Activated CD8-positive, alpha-beta T cell treated with anti-CD3 and anti-CD28 coated beads for 36 hours (primary cell): ENCODE results near the gene CDC14A. TPM values are rescaled to one million over a fixed set of nuclear protein-coding genes. Genes with fewer than 3 reads are reported as not detected.

ENCODE experiments used
- ATAC-seq: fragments of 200-7000 bp; cut with Tn5 transposase; one replicate; pipeline ENCODE4 v1.10.0; 2021; ENCODE audit warnings: mild to moderate bottlenecking, moderate library complexity
- CTCF ChIA-PET: fragments of 350-600 bp; sonication (Branson Sonifier 250); formaldehyde crosslinking; loops from one replicate; lab custom pipeline; 2021; ENCODE audit warnings: antibody characterized with exemption; lab: Charles Lee
- POLR2A ChIA-PET: fragments of 350-600 bp; sonication (Branson Sonifier 250); formaldehyde crosslinking; loops from one replicate; lab custom pipeline; 2021; ENCODE audit warnings: antibody characterized with exemption; lab: Charles Lee
- DNase-seq: peaks from one replicate; pipeline ENCODE4 v3.0.0-alpha.2; 2020
- H3K27ac Mint-ChIP-seq: one replicate; pipeline ENCODE4 v1.8.0; 2021; ENCODE audit warnings: mild to moderate bottlenecking, mixed read lengths
- H3K27me3 Mint-ChIP-seq: one replicate; pipeline ENCODE4 v1.8.0; 2021; ENCODE audit warnings: mixed read lengths
- H3K36me3 Mint-ChIP-seq: one replicate; pipeline ENCODE4 v1.8.0; 2021; ENCODE audit warnings: low read depth, mixed read lengths
- H3K4me1 Mint-ChIP-seq: one replicate; pipeline ENCODE4 v1.8.0; 2021; ENCODE audit warnings: low read depth, mixed read lengths
- H3K4me3 Mint-ChIP-seq: one replicate; pipeline ENCODE4 v1.8.0; 2021; ENCODE audit warnings: mild to moderate bottlenecking, moderate library complexity, mixed read lengths
- H3K9me3 Mint-ChIP-seq: one replicate; pipeline ENCODE4 v1.8.0; 2021; ENCODE audit warnings: mixed read lengths
- CTCF ChIP-seq: fragments of 200-600 bp; IDR thresholded peaks from one replicate; pipeline ENCODE4 v1.8.0; 2022; ENCODE audit warnings: antibody characterized with exemption, mild to moderate bottlenecking
- intact Hi-C: fragments of 100-400 bp; cut with micrococcal nuclease; formaldehyde crosslinking; loops from one replicate; pipeline ENCODE4 v1.10.0; 2022
- total RNA-seq, 2 experiments: library from RNA; stranded (reverse); gene quantifications; one replicate each; pipeline ENCODE4 v1.2.3, GENCODE V29; 2021

The CDC14A gene
- total RNA-seq, 2 experiments from 2014 or later: 14.3 to 17.2 TPM

GRCh38 chr1:100383743-100384405 lies 31.6 kb downstream of the CDC14A start:
- Mint-ChIP-seq H3K27me3 (no peaks in the 10 kb centered on the region), H3K36me3 (peaks cover 29% of the 10 kb centered on the region), H3K4me3 (no peak overlapping the region), H3K4me1 (peaks cover 85% of the 10 kb centered on the region), H3K9me3 (no peaks in the 10 kb centered on the region), H3K27ac (peak overlapping the region; percentile 55)
- TF ChIP-seq CTCF: no peak
- ATAC-seq (no peak), DNase-seq (no peak)
- ChIA-PET CTCF (interaction anchor here (1.3 to 1.6 kb wide), 2 partner anchors 13 to 76 kb away, joined by 6 read pairs; no protein-coding TSS in a partner anchor), POLR2A (interaction anchor here (3.1 kb wide), 1 partner anchor 13 kb away, joined by 9 read pairs; no protein-coding TSS in a partner anchor)
- intact Hi-C loops: no loop called here

GRCh38 chr1:100387209-100387608 lies 34.9 kb downstream of the CDC14A start:
- no peak for TF ChIP-seq CTCF
- DNase-seq: no peak
- no peak for ATAC-seq
- Mint-ChIP-seq H3K4me3 (peak overlapping the region; percentile 63), H3K4me1 (peaks cover 85% of the 10 kb centered on the region), H3K9me3 (no peaks in the 10 kb centered on the region), H3K27me3 (no peaks in the 10 kb centered on the region), H3K36me3 (peaks cover 10% of the 10 kb centered on the region), H3K27ac (peak overlapping the region; percentile 81)
- intact Hi-C loops: no loop called here
- ChIA-PET POLR2A (interaction anchor here (1.7 kb wide), 1 partner anchor 34 kb away, joined by 6 read pairs; the partner anchor contains the start of gene CDC14A), CTCF (interaction anchor here (1.1 to 1.7 kb wide), 4 partner anchors 9 to 68 kb away, joined by 3 to 8 read pairs (median 4); no protein-coding TSS in a partner anchor)

- Mint-ChIP-seq H3K27ac (peak overlapping the region; percentile 80), H3K9me3 (no peaks in the 10 kb centered on the region), H3K4me3 (peak overlapping the region; percentile 52), H3K4me1 (peaks cover 83% of the 10 kb centered on the region), H3K36me3 (peaks cover 11% of the 10 kb centered on the region), H3K27me3 (no peaks in the 10 kb centered on the region)
- intact Hi-C loops: no loop called here
- ATAC-seq: no peak
- no peak for DNase-seq
- POLR2A ChIA-PET: interaction anchor here (0.9 kb wide), 1 partner anchor 17 kb away, joined by 3 read pairs; no protein-coding TSS in a partner anchor
- no peak for TF ChIP-seq CTCF
- CTCF ChIA-PET: interaction anchor here (1.1 to 1.7 kb wide), 4 partner anchors 9 to 67 kb away, joined by 3 to 8 read pairs (median 4); no protein-coding TSS in a partner anchor
These were observed 35.5 kb downstream of the CDC14A start for GRCh38 chr1:100387657-100388350.

GRCh38 chr1:100390531-100390930 lies 38.2 kb downstream of the CDC14A start:
- H3K27me3 Mint-ChIP-seq: no peaks in the 10 kb centered on the region
- ChIA-PET POLR2A (interaction anchor here (1.3 kb wide), 1 partner anchor 41 kb away, joined by 3 read pairs; no protein-coding TSS in a partner anchor), CTCF (interaction anchor here (0.7 to 3.2 kb wide), 5 partner anchors 14 to 65 kb away, joined by 3 to 14 read pairs (median 6); partner anchors contain the start of gene CDC14A)
- H3K4me1 Mint-ChIP-seq: peaks cover 81% of the 10 kb centered on the region
- ATAC-seq (no peak), DNase-seq (no peak)
- intact Hi-C loops: no loop called here
- H3K9me3 Mint-ChIP-seq: no peaks in the 10 kb centered on the region
- no peak overlapping the region for H3K4me3 Mint-ChIP-seq
- peak overlapping the region; percentile 5 for H3K27ac Mint-ChIP-seq
- peaks cover 22% of the 10 kb centered on the region for H3K36me3 Mint-ChIP-seq
- TF ChIP-seq CTCF: no peak
